T-helper 1 cell (primary cell): ENCODE data around the gene AP2A1.

Experiments used
- DNase-seq, 5 donors: peaks; one replicate each; pipeline ENCODE4 v3.0.0-alpha.2; 2012 to 2020

AP2A1 gene

DNA sequence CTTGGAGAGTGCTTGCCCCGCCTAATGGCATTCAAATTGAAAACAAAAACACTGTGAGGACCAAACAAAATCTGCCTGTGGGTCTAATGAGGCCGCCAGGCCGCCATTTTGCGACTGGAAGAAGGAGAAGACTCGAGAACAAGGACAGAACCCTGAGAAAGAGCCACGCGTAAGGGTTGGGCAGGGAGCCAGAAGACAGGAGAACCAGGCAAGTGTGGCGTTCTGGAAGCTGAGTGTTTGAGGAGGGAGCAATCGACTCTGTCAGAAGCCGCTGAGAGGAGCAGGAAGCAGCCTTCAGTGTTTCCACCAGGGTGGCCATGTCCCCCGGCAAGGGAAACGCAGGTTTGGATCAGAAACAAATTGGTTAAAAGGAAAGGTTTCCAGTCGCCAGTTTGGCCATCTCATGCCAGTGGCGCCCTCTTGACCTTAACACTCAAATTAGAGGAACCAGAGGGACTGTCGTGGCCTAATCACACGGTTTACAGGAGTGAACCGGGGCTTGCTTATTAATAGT, 74.0 kb downstream of the AP2A1 start:
- no peak for DNase-seq

DNA sequence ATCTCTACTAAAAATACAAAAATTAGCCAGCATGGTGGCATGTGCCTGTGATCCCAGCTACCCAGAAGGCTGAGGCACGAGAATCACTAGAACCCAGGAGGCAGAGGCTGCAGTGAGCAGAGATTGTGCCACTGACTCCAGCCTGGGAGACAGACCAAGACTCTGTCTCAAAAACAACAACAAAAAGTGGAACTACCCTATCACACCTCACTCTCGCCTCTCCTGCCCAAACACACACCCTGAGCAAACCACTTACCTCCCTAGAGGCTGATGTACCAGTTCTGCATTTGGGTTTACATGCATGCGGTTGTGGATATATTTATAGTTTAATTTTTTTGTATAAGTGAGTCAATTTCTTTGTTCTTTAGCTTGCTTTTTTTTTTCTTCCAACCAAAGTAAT, 76.5 kb downstream of the AP2A1 start:
- DNase-seq, result no peak

DNA sequence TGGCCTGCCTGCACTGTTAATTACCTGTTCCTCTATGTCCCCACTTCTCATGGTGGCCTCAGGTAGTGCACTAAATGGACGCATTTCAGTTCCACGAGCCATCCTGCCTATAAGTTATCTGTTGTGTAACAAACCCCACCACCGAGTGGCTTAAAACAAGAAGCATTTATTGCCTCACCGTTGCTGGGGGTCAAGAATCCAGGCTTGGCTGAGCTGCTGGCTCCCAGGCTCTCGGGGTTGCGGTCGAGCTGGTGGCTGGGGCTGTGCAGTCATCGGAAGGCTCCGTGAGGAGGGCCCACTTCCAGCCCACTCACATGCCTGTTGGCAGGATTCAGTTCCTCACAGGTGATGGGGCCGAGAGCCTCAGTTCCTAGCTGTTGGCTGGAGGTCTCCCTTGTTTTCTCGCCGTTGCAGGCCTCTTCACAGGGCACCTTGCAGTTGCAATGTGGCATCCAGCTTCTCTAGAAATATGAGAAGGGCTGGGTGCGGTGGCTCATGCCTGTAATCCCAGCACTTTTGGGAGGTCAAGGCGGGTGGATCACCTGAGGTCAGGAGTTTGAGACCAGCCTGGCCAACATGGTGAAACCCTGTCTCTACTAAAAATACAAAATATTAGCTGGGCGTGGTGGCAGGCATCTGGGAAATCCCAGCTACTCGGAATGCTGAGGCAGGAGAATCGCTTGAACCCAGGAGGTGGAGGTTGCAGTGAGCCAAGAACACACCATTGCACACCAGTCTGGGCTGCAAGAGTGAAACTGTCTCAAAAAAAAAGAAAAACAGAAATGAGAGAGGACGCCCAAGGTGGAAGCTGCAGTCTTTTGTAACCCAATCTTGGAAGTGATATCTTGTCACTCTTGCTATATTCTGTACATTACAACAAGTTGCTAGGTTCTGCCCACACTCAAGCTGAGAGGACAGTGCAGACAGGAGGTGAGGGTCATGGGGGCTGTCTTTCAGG, 77.6 kb downstream of the AP2A1 start:
- DNase-seq, result no peak

- no peak for DNase-seq
Measured at GRCh38 chr19:49845414-49845813, 78.6 kb downstream of the AP2A1 start.

GRCh38 chr19:49846408-49846807, 79.6 kb downstream of the AP2A1 start:
- no peak for DNase-seq

DNA sequence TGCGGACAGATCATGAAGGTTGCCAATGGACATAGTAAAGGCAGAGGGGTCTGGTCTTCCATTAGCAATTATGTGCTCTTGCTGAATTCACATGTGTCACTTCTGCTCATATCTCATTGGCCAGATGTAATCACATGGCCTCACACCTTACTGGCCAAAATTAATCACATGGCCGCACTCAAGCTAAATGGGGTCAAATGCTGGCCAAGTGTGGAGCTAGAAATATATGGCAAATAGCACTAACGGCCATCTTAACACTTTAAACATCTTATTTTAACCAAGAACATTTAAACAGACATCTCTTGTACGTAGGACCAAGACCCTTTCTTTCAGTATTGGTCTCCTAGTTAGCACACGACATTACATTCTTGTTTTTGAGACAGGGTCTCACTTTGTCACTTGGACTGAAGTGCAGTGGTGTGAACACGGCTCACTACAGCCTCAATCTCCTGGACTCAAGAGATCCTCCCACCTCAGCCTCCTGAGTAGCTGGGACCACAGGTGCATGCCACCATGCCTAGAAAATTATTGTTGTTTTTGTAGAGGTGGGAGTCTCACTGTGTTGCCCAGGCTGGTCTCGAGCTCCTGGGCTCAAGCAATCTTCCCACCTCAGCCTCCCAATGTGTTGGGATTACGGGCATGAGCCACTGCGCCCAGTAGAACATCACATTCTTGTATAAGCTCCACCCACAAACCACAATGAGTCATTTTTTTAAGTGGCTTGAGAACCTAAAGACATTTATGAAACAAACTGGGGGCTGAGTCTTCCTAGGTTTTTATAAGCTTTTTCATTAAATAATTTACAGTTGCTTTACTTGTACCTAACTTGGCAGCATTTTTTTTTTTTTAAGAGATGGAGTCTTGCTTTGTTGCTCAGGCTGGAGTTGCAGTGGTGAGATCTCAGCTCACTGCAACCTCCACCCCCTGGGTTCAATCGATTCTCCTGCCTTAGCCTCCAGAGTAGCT, 81.2 kb downstream of the AP2A1 start:
- peak in 1 of 5 donors; percentile 60 for DNase-seq

GRCh38 chr19:49848938-49849337, 82.1 kb downstream of the AP2A1 start:
- no peak for DNase-seq

GRCh38 chr19:49849433-49850220, 82.8 kb downstream of the AP2A1 start:
- DNase-seq, result no peak

DNA sequence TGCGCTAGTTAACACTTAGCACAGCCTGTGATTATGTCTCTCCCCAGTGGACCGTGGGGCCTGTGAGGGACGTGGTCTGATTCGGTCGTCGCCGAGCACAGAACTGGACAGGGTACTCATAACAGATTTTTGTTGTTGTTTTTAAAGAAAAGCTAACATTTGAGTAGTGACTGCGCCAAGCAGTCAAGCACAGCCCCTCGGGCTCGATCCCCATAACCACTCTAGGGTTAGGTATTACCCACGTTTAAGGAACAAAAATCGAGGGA, 83.4 kb downstream of the AP2A1 start:
- DNase-seq, result no peak

DNA sequence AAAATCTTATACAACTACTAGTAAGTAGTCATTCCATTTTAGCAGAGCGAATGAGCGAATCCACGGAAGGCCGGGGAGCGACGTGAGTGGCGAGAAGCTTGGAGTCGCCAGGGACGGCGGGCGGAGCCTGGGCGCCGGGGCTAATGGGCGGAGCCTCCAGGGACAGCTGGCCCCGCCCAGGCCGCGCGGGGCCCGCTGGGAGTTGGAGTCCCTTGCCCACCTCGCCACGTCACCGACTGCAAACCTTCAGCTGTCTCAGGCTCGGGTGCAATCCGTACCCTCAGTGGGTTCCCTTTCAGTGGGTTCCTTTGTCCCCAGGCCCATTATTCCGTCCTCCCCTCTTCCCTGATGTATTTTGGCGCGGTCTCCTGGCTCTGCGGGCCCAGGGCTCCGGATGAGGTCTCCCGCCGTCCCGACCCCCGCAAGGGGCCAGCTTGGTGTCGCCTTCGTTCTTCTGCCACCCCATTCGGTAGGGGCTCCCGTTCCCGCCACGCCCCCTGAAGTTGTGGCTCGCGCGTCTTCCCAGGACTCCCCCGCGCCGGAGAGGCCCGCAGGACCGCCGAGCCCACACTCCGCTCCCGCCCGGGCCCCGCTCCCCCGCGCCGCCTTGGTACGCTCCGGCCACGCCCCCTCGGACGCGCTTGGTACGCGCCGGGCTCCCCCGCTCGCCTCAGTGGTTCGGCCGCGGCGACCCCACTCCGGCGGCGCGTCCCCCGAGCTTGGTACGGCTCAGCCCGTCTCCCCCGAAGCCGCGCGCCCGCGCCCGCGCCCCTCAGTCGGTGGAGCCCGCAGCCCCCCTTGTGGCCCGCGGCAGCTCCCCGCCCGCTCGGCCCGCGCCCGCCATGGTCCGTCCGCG, 83.9 kb downstream of the AP2A1 start, which contains the start of gene PTOV1:
Gene PTOV1 (plus strand): TSS at position 673 of the 856 bp plus-strand sequence.
- peak; percentile 75 to 90 (median 83) for DNase-seq

- DNase-seq, result peak in 1 of 5 donors; percentile 35
Measured at GRCh38 chr19:49851456-49852259, 84.9 kb downstream of the AP2A1 start.

GRCh38 chr19:49852631-49853126, 85.9 kb downstream of the AP2A1 start:
- no peak for DNase-seq

DNA sequence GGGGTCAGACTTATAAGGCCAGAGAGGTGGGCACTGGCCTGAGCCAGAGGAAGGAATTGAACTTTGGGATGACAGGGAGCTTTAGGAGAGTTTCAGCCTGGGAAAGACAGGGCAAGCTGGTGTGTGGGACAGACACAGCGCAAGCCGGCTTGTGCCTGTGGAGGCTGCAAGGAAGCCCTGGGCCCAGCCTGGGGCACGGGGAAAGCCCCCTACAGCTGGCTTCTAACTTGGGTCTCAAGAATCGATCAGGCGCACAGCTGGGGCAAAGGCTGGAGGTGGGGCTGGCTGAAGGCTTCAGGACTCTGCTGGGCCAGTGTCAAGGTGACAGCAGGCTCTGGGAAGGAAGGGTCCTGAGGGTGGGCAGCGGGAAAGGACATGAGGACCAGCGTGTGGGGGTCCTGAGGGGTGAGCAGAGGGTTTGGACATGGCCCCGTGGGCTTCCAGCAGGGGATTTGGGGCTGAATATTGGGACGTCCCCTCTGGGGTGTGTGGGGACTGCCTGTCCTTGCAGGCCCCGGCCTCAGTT, 87.1 kb downstream of the AP2A1 start:
- no peak for DNase-seq

- no peak for DNase-seq
Measured at GRCh38 chr19:49854378-49855263, 87.8 kb downstream of the AP2A1 start.

- DNase-seq, result no peak
Measured at GRCh38 chr19:49855277-49855675, 88.5 kb downstream of the AP2A1 start.

DNA sequence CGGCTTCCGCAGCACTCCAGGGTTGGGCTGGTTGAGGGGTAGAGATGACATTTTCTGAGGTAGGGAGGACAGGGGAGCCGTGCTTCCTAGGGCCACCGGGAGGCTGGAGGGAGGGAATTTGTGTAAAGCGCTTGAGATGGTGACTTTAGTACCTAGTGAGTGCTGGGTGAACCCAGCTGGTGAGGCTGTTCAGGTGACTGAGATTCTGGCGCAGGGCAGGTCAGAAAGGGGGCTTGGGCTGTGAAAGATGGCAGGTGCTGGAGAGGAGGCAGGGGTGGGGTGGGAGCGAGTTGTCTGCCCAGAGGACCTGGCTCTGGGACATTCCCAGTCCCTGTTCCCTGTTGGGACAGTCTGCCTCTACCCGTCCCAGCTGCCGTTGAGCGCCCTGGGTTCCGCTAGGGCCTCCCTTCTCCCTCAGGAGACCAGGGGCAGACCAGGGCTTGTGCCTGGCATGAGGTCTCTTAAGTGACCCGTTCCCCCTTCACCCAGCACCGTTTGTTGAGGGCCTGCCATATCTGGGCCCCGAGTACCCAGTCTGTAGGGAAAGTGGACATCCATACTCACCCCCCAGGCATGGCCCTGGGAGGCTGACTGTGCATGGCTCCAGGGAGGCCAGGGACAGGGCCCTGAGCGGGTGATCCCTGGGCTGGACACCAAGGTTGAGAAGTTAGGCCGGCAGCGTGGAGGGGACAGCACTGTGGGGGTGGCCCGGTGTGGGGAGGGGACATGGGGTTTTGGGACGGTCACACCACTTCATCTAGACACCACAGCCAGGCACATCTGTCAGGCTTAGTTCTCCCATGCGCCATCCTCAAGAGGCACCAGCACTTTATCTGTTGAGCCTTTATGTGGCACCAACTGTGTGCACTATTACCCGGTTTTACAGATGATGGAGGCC, 89.1 kb downstream of the AP2A1 start:
- DNase-seq, result no peak

DNA sequence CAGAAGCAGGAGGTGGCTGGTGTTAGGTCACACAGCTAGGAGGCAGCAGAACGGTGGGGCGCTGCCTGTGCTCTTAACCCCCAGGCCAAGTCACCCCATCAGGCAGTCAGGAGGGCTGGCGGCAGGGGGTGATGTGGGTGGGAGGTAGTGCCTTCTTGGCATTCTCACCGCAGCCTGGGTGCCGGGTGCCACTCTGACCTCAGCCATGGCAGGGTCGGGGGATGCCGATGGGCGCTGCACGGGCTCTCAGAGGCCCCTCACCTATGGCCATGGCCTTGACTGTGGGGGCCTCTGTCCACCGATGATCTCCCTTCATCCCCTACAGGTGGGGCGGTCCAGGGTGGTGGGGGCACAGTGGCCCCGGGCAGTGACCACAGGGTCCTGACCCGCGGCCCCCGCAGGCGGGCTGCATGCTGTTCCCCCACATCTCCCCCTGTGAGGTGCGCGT, 89.8 kb downstream of the AP2A1 start:
- DNase-seq, result no peak
